WTC11 (cell line): ENCODE data around the gene ULK4.

ENCODE experiments used
- CREB1 ChIP-seq: sonication (generic); formaldehyde crosslinking; IDR thresholded peaks from 2 replicates; pipeline ENCODE4 v1.8.0; 2023; ENCODE audit warnings: mild to moderate bottlenecking, missing genetic modification reagents
- CREM ChIP-seq: sonication (generic); formaldehyde crosslinking; IDR thresholded peaks from 2 replicates; pipeline ENCODE4 v1.8.1; 2022; ENCODE audit warnings: mild to moderate bottlenecking, missing genetic modification reagents, moderate library complexity
- ESRRA ChIP-seq: sonication (generic); formaldehyde crosslinking; IDR thresholded peaks from 2 replicates; pipeline ENCODE4 v1.8.1; 2022; ENCODE audit warnings: mild to moderate bottlenecking, missing genetic modification reagents, borderline replicate concordance
- FOXP1 ChIP-seq: sonication (generic); formaldehyde crosslinking; IDR thresholded peaks from 2 replicates; pipeline ENCODE4 v1.8.0; 2022; ENCODE audit warnings: missing genetic modification reagents, mild to moderate bottlenecking, moderate library complexity, borderline replicate concordance
- NFYB ChIP-seq: sonication (generic); formaldehyde crosslinking; conservative IDR thresholded peaks from 2 replicates; pipeline ENCODE4 v1.8.0; 2022; ENCODE audit warnings: low read depth, missing genetic modification reagents
- SMAD3 ChIP-seq: sonication (generic); formaldehyde crosslinking; IDR thresholded peaks from 2 replicates; pipeline ENCODE4 v1.8.0; 2022; ENCODE audit warnings: missing genetic modification reagents, mild to moderate bottlenecking, borderline replicate concordance
- TEAD4 ChIP-seq: sonication (generic); formaldehyde crosslinking; IDR thresholded peaks from 2 replicates; pipeline ENCODE4 v1.8.0; 2022; ENCODE audit warnings: mild to moderate bottlenecking, missing genetic modification reagents
- ZNF317 ChIP-seq: sonication (generic); formaldehyde crosslinking; IDR thresholded peaks from 2 replicates; pipeline ENCODE4 v1.8.1; 2023; ENCODE audit warnings: low read depth, mild to moderate bottlenecking, moderate library complexity, missing genetic modification reagents, borderline replicate concordance
- TF ChIP-seq, protein P1 (sequence below): fragments of 200-600 bp; IDR thresholded peaks from 2 replicates; pipeline ENCODE4 v1.8.0; 2022; ENCODE audit warnings: antibody characterized with exemption
- TF ChIP-seq, protein P2 (sequence below): sonication (generic); formaldehyde crosslinking; conservative IDR thresholded peaks from 2 replicates; pipeline ENCODE4 v1.8.1; 2022; ENCODE audit warnings: mild to moderate bottlenecking, missing genetic modification reagents
- TF ChIP-seq, protein P3 (sequence below): sonication (generic); formaldehyde crosslinking; IDR thresholded peaks from 2 replicates; pipeline ENCODE4 v1.8.1; 2023; ENCODE audit warnings: mild to moderate bottlenecking, missing genetic modification reagents, moderate library complexity

DNA sequence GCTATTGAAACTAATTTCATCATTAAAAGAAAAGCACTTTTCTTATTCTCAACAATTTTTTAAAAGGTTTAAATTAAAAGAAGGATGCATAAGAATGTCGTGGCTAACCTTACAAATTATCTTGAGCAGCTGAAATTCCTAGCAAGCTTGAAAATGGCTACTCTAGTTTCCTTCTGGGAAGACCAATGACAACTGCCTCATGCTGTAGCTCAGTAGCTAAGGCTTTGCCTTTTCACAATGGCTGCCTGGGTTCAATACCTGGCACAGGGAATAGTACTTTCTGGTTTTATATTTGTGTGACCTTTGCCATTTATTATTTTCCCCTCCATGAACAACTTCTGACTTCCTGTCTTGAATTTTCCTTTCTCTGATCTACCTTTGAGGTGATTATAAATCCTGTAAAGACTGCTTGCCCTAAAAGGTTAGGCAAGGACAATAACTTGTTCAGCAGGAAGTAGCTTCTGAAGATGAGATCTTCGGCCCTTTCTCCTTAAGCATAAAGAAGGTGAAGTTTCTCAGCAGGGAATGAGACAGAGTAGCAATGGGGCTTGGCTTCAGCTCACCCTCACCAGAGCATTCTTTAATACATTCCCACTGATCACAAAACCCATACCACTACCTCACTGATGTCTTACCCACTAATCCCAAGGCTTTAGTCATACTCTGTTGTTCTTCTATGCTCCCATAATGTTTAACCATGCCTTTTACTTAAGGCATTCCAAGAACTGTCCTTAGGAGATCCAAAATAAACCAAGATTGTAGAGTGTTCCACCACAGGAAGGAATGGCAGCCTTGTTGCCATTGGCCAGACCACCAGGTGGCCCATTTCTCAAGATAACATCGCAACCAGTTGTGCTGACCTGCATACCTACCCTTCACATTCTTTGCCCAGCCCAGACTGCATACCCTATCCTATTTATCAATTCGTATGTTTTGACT, 276.8 kb downstream of the ULK4 start:
- TF ChIP-seq, protein P1, sequence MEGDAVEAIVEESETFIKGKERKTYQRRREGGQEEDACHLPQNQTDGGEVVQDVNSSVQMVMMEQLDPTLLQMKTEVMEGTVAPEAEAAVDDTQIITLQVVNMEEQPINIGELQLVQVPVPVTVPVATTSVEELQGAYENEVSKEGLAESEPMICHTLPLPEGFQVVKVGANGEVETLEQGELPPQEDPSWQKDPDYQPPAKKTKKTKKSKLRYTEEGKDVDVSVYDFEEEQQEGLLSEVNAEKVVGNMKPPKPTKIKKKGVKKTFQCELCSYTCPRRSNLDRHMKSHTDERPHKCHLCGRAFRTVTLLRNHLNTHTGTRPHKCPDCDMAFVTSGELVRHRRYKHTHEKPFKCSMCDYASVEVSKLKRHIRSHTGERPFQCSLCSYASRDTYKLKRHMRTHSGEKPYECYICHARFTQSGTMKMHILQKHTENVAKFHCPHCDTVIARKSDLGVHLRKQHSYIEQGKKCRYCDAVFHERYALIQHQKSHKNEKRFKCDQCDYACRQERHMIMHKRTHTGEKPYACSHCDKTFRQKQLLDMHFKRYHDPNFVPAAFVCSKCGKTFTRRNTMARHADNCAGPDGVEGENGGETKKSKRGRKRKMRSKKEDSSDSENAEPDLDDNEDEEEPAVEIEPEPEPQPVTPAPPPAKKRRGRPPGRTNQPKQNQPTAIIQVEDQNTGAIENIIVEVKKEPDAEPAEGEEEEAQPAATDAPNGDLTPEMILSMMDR, result no peak
- TF ChIP-seq ZNF317 (CRISPR knock-in tag), result no peak
- no peak for TF ChIP-seq SMAD3 (CRISPR knock-in tag)
- TF ChIP-seq, protein P2, sequence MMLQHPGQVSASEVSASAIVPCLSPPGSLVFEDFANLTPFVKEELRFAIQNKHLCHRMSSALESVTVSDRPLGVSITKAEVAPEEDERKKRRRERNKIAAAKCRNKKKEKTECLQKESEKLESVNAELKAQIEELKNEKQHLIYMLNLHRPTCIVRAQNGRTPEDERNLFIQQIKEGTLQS (CRISPR knock-in tag), result no peak
- no peak for TF ChIP-seq TEAD4 (CRISPR knock-in tag)
- TF ChIP-seq, protein P3, sequence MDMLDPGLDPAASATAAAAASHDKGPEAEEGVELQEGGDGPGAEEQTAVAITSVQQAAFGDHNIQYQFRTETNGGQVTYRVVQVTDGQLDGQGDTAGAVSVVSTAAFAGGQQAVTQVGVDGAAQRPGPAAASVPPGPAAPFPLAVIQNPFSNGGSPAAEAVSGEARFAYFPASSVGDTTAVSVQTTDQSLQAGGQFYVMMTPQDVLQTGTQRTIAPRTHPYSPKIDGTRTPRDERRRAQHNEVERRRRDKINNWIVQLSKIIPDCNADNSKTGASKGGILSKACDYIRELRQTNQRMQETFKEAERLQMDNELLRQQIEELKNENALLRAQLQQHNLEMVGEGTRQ (CRISPR knock-in tag), result no peak
- no peak for TF ChIP-seq CREB1 (CRISPR knock-in tag)
- TF ChIP-seq FOXP1 (CRISPR knock-in tag), result no peak
- no peak for TF ChIP-seq CREM (CRISPR knock-in tag)
- TF ChIP-seq NFYB, result no peak
- TF ChIP-seq ESRRA (CRISPR knock-in tag), result no peak
